Esophagus muscularis mucosa (tissue), 4 donors: Measurements from ENCODE around the gene PCSK9. TPM values are rescaled to one million over a fixed set of nuclear protein-coding genes. Genes with fewer than 3 reads are reported as not detected.

Experiments used
- DNase-seq: peaks from one replicate; pipeline ENCODE4 v3.0.0-alpha.2; 2017; ENCODE audit errors: extremely low spot score
- H3K27ac ChIP-seq, 4 donors: fragments of 200-600 bp; sonication (generic); replicated peaks in 1 of 4; 1 replicate in 3 of 4; 2 replicates in 1 of 4; pipeline ENCODE4 v1.5.1; 2016 to 2019; ENCODE audit warnings: mild to moderate bottlenecking in 1 of 4
- H3K27me3 ChIP-seq, 4 donors: fragments of 200-600 bp; sonication (generic); one replicate each; pipeline versions ENCODE4 v1.5.1 to v1.6.0; 2016 to 2019
- H3K36me3 ChIP-seq, 4 donors: fragments of 200-600 bp; sonication (generic); one replicate each; pipeline ENCODE4 v1.5.1; 2016 to 2019
- H3K4me1 ChIP-seq, 4 donors: fragments of 200-600 bp; sonication (generic); one replicate each; pipeline ENCODE4 v1.5.1; 2016 to 2019
- H3K4me3 ChIP-seq, 4 donors: fragments of 200-600 bp; sonication (generic); 1 replicate in 2 of 4; 2 replicates in 2 of 4; pipeline ENCODE4 v1.5.1; 2016 to 2019; ENCODE audit warnings: mild to moderate bottlenecking in 4 of 4, moderate library complexity in 1 of 4
- H3K9me3 ChIP-seq, 4 donors: fragments of 200-600 bp; sonication (generic); 1 replicate in 3 of 4; 2 replicates in 1 of 4; pipeline ENCODE4 v1.5.1; 2016 to 2019
- CTCF ChIP-seq, 3 experiments: fragments of 200-600 bp in 2 of 3; fragments of 450-650 bp in 1 of 3; sonication (generic) in 2 of 3; IDR thresholded peaks; one replicate each; pipeline ENCODE4 v1.5.1; 2017 to 2019; ENCODE audit warnings: antibody characterized with exemption in 3 of 3, mild to moderate bottlenecking in 2 of 3, moderate library complexity in 1 of 3
- EP300 ChIP-seq: sonication (generic); formaldehyde crosslinking; IDR thresholded peaks from one replicate; pipeline ENCODE4 v1.6.1; 2017; ENCODE audit warnings: antibody characterized with exemption
- POLR2A ChIP-seq: fragments of 450-650 bp; IDR thresholded peaks from one replicate; pipeline ENCODE4 v1.6.1; 2017; ENCODE audit warnings: antibody characterized with exemption, moderate library complexity, mild to moderate bottlenecking, low read depth
- POLR2AphosphoS5 ChIP-seq, 2 donors: sonication (generic); formaldehyde crosslinking; IDR thresholded peaks; one replicate each; pipeline ENCODE4 v1.6.1; 2017; ENCODE audit warnings: antibody characterized with exemption in 2 of 2
- WGBS: methylation state at CpG from one replicate; pipeline ENCODE4 v1.1.5; 2018; 5-methylcytosine and 5-hydroxymethylcytosine counted together
- intact Hi-C: fragments of 100-400 bp; cut with DNase I; formaldehyde crosslinking; loops from one replicate; pipeline ENCODE4 v1.15.1; 2023
- total RNA-seq, 4 donors: library from RNA; depleted of rRNA; stranded (reverse); fragments of >200 nt; gene quantifications; one replicate each; pipeline versions ENCODE4 v1.1.0 to v1.2.1, GENCODE V29; 2016

The PCSK9 gene
- total RNA-seq, 4 donors from 2014 or later, result 0.17 to 0.29 TPM; not detected in 2

GRCh38 chr1:55067022-55067778, 27.9 kb downstream of the PCSK9 start:
- intact Hi-C loops, result no loop called here
- H3K4me1 ChIP-seq, result peaks cover 31 to 47% (median 46%) of the 10 kb centered on the region in 4 donors
- no peaks in the 10 kb centered on the region for H3K9me3 ChIP-seq
- TF ChIP-seq POLR2AphosphoS5 (IDR thresholded peaks at IDR 0.05) (no peak), POLR2A (no peak)
- no peak overlapping the region for H3K4me3 ChIP-seq
- DNase-seq, result no peak
- peaks cover 19 to 65% (median 53%) of the 10 kb centered on the region in 4 donors for H3K36me3 ChIP-seq
- WGBS, result 85% methylated on average over 17 of the region's 17 CpGs
- peak overlapping the region in 2 of 4 donors; percentile 7 to 27 for H3K27ac ChIP-seq
- H3K27me3 ChIP-seq, result no peaks in the 10 kb centered on the region

- 73% methylated on average over 1 of the region's 1 CpG for WGBS
- Histone ChIP-seq H3K27me3 (no peaks in the 10 kb centered on the region), H3K4me1 (peaks cover 31 to 40% (median 40%) of the 10 kb centered on the region in 4 donors), H3K9me3 (no peaks in the 10 kb centered on the region), H3K36me3 (peaks cover 26 to 72% (median 60%) of the 10 kb centered on the region in 4 donors), H3K4me3 (no peak overlapping the region), H3K27ac (no peak overlapping the region)
- intact Hi-C loops, result no loop called here
- no peak for TF ChIP-seq CTCF (IDR thresholded peaks at IDR 0.05)
- TF ChIP-seq POLR2AphosphoS5 (IDR thresholded peaks at IDR 0.05), result no peak
- no peak for TF ChIP-seq EP300
- TF ChIP-seq POLR2A, result no peak
- DNase-seq, result no peak
Measured at GRCh38 chr1:55067914-55068313, 28.6 kb downstream of the PCSK9 start.

GRCh38 chr1:55068638-55069037, 29.3 kb downstream of the PCSK9 start:
- Histone ChIP-seq H3K27me3 (no peaks in the 10 kb centered on the region), H3K9me3 (no peaks in the 10 kb centered on the region), H3K27ac (no peak overlapping the region), H3K4me3 (no peak overlapping the region), H3K4me1 (peaks cover 31 to 39% (median 38%) of the 10 kb centered on the region in 4 donors), H3K36me3 (peaks cover 33 to 80% (median 67%) of the 10 kb centered on the region in 4 donors)
- WGBS, result 93% methylated on average over 9 of the region's 9 CpGs
- intact Hi-C loops, result no loop called here
- no peak for DNase-seq
- no peak for TF ChIP-seq CTCF (IDR thresholded peaks at IDR 0.05)
- TF ChIP-seq POLR2AphosphoS5 (IDR thresholded peaks at IDR 0.05), result no peak
- TF ChIP-seq EP300, result no peak
- TF ChIP-seq POLR2A, result no peak

GRCh38 chr1:55069280-55069679, 29.9 kb downstream of the PCSK9 start:
- Histone ChIP-seq H3K27ac (no peak overlapping the region), H3K36me3 (peaks cover 36 to 86% (median 73%) of the 10 kb centered on the region in 4 donors), H3K4me3 (no peak overlapping the region), H3K9me3 (no peaks in the 10 kb centered on the region), H3K4me1 (peaks cover 26 to 33% (median 32%) of the 10 kb centered on the region in 4 donors), H3K27me3 (no peaks in the 10 kb centered on the region)
- WGBS, result 93% methylated on average over 7 of the region's 7 CpGs
- DNase-seq, result peak; percentile 83
- TF ChIP-seq POLR2A (no peak), POLR2AphosphoS5 (IDR thresholded peaks at IDR 0.05) (no peak), CTCF (IDR thresholded peaks at IDR 0.05) (no peak)
- intact Hi-C loops, result no loop called here

- Histone ChIP-seq H3K36me3 (peaks cover 47 to 98% (median 84%) of the 10 kb centered on the region in 4 donors), H3K27ac (peak overlapping the region in 2 of 4 donors; percentile 5 to 23), H3K9me3 (no peaks in the 10 kb centered on the region), H3K27me3 (no peaks in the 10 kb centered on the region), H3K4me3 (no peak overlapping the region), H3K4me1 (peaks cover 15 to 21% (median 19%) of the 10 kb centered on the region in 4 donors)
- no peak for TF ChIP-seq POLR2AphosphoS5 (IDR thresholded peaks at IDR 0.05)
- TF ChIP-seq CTCF (IDR thresholded peaks at IDR 0.05), result no peak
- TF ChIP-seq POLR2A, result no peak
- no peak for TF ChIP-seq EP300
- WGBS, result 70% methylated on average over 17 of the region's 17 CpGs
- intact Hi-C loops, result no loop called here
- DNase-seq, result peak; percentile 19
Measured at GRCh38 chr1:55070293-55071164, 31.2 kb downstream of the PCSK9 start.
